ENCODE results near the gene TMOD1.

- no peak for TF ChIP-seq CTCF (conservative IDR thresholded peaks at IDR 0.05; ENCODE audit: low read length)
- TF ChIP-seq EZH2phosphoT487 (IDR thresholded peaks at IDR 0.05; ENCODE audit: borderline replicate concordance, low read depth, low read length) = no peak
These were observed 71.5 kb downstream of the TMOD1 start for GRCh38 chr9:97572892-97573365.

All from OCI-LY7 (cell line).